Body of pancreas (tissue), 4 donors: ENCODE results near the gene ASB2.

Experiments used
- CTCF ChIP-seq, 7 experiments: fragments of 450-650 bp in 4 of 7; fragments of 200-600 bp in 3 of 7; sonication (generic) in 3 of 7; IDR thresholded peaks; one replicate each; pipeline ENCODE4 v1.5.1; 2016 to 2019; ENCODE audit warnings: antibody characterized with exemption in 7 of 7
- POLR2A ChIP-seq, 3 donors: fragments of 450-650 bp; IDR thresholded peaks; one replicate each; pipeline ENCODE4 v1.6.1; 2016; ENCODE audit warnings: antibody characterized with exemption in 3 of 3, mild to moderate bottlenecking in 2 of 3

DNA sequence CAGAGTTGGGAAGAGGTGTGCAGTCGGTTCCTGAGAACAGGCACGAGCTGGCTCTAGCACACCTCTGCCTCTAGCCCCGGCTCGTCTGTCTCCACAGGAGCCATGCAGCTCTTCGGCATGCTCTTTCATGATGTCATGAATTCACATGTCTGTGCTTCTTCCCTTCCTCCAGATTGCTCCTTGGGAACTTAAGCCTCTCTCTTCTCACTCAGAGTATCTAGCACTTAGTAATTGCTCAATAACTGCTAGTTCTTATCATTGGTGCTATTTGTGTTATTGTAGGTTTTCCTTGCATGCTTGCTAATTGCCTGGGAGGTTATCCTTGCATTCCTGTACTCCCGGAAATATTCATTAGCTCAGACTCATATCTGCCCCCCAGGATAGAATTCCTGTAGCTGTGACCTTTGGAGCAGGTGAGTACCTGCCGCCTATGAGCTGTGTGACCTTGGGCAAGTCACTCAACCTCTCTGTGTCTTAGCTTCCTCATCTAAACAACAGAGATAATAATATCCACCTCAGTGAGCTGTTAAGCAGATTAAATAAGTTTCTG lies 29.8 kb downstream of the ASB2 start:
- TF ChIP-seq CTCF (IDR thresholded peaks at IDR 0.05) (no peak), POLR2A (IDR thresholded peaks at IDR 0.05) (no peak)
